Measurements from ENCODE around the gene NBPF12.
"Not testable (repeated sequence)": the region's sequence is repeated elsewhere in the genome, so short reads cannot be mapped to it uniquely, and the experiment has no call there.

- not testable (repeated sequence) for TF ChIP-seq OSR1 (CRISPR knock-in tag; IDR thresholded peaks at IDR 0.05); BACH2 (CRISPR knock-in tag; IDR thresholded peaks at IDR 0.05; ENCODE audit: borderline replicate concordance); RARB (CRISPR knock-in tag; IDR thresholded peaks at IDR 0.05); CREB5 (CRISPR knock-in tag; IDR thresholded peaks at IDR 0.05; ENCODE audit: low read depth); PATZ1 (CRISPR knock-in tag; IDR thresholded peaks at IDR 0.05; ENCODE audit: borderline replicate concordance); TSHZ2 (CRISPR knock-in tag; IDR thresholded peaks at IDR 0.05); ZFP3 (CRISPR knock-in tag; IDR thresholded peaks at IDR 0.05); ESRRG (CRISPR knock-in tag; IDR thresholded peaks at IDR 0.05); CSDC2 (CRISPR knock-in tag; IDR thresholded peaks at IDR 0.05); ZNF8 (CRISPR knock-in tag; IDR thresholded peaks at IDR 0.05); ARNTL (CRISPR knock-in tag; IDR thresholded peaks at IDR 0.05; ENCODE audit: borderline replicate concordance, low read depth); ISL1 (CRISPR knock-in tag; IDR thresholded peaks at IDR 0.05); ZNF565 (CRISPR knock-in tag; conservative IDR thresholded peaks at IDR 0.05; ENCODE audit: low read depth)
Measured at GRCh38 chr1:147026975-147027374, 88.9 kb downstream of the NBPF12 start.

Measured in SK-N-SH treated with all-trans-retinoic acid at 6 μM for 48 hours (cell line).